Suprapubic skin (tissue), 4 donors: Measurements from ENCODE around the gene FOXQ1. TPM values are rescaled to one million over a fixed set of nuclear protein-coding genes. Genes with fewer than 3 reads are reported as not detected.

Experiments
- DNase-seq, 2 donors: peaks; one replicate each; pipeline ENCODE4 v3.0.0-alpha.2; 2019; ENCODE audit warnings: low spot score in 2 of 2
- H3K27ac ChIP-seq: fragments of 200-600 bp; sonication (generic); one replicate; pipeline ENCODE4 v1.5.1; 2019
- H3K27me3 ChIP-seq: fragments of 200-600 bp; sonication (generic); one replicate; pipeline ENCODE4 v1.5.1; 2019
- H3K36me3 ChIP-seq: fragments of 200-600 bp; sonication (generic); one replicate; pipeline ENCODE4 v1.5.1; 2019
- H3K4me1 ChIP-seq: fragments of 200-600 bp; sonication (generic); one replicate; pipeline ENCODE4 v1.5.1; 2019
- H3K4me3 ChIP-seq: fragments of 200-600 bp; sonication (generic); one replicate; pipeline ENCODE4 v1.5.1; 2019; ENCODE audit warnings: mild to moderate bottlenecking
- H3K9me3 ChIP-seq: fragments of 200-600 bp; sonication (generic); one replicate; pipeline ENCODE4 v1.5.1; 2019
- EP300 ChIP-seq: sonication (generic); formaldehyde crosslinking; IDR thresholded peaks from one replicate; pipeline ENCODE4 v1.6.1; 2017; ENCODE audit warnings: antibody characterized with exemption
- POLR2A ChIP-seq, 2 donors: fragments of 450-650 bp; IDR thresholded peaks; one replicate each; pipeline ENCODE4 v1.6.1; 2017; ENCODE audit warnings: antibody characterized with exemption in 2 of 2, mild to moderate bottlenecking in 2 of 2, moderate library complexity in 2 of 2
- POLR2AphosphoS5 ChIP-seq, 3 donors: sonication (generic); formaldehyde crosslinking; IDR thresholded peaks; one replicate each; pipeline ENCODE4 v1.6.1; 2017; ENCODE audit warnings: antibody characterized with exemption in 3 of 3
- WGBS: methylation state at CpG from one replicate; pipeline ENCODE4 v1.1.5; 2018; 5-methylcytosine and 5-hydroxymethylcytosine counted together
- total RNA-seq, 4 donors: library from RNA; depleted of rRNA; stranded (reverse); fragments of >200 nt; gene quantifications; one replicate each; pipeline ENCODE4 v1.1.0, GENCODE V29; 2016
- TF ChIP-seq, protein P1 (sequence below), 2 donors: fragments of 200-600 bp in 1 of 2; fragments of 450-650 bp in 1 of 2; sonication (generic) in 1 of 2; IDR thresholded peaks; one replicate each; pipeline ENCODE4 v1.5.1; 2016 to 2019; ENCODE audit warnings: antibody characterized with exemption in 2 of 2, mild to moderate bottlenecking in 1 of 2, moderate library complexity in 1 of 2

The FOXQ1 gene
- total RNA-seq, 4 donors from 2014 or later: 45.4 to 101 (median 80.0) TPM

DNA sequence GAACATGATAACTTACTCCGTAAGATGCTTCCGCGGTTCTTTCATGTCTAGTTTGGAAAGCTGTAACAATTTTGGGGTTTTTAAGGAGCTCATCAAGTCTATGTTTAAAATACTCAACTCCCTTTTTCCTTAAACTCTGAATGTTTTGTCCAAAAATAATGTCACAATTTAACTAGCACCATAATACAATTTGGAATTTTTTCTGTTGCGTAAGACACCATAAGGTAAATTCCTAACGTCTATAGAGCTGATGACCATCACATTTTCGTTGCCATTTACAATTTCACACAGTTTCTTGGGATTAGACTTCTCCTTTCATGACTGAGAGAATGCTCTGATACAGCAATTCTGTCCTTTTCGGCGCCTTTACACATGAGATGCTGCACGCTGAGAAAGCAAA, 50.7 kb downstream of the FOXQ1 start:
- H3K4me1 ChIP-seq: no peaks in the 10 kb centered on the region
- no peak overlapping the region for H3K4me3 ChIP-seq
- 90% methylated on average over 9 of the region's 9 CpGs for WGBS
- no peaks in the 10 kb centered on the region for H3K36me3 ChIP-seq
- no peaks in the 10 kb centered on the region for H3K9me3 ChIP-seq
- DNase-seq: no peak
- no peak for TF ChIP-seq EP300
- TF ChIP-seq POLR2AphosphoS5 (IDR thresholded peaks at IDR 0.05): no peak
- TF ChIP-seq POLR2A (IDR thresholded peaks at IDR 0.05): no peak
- TF ChIP-seq, protein P1, sequence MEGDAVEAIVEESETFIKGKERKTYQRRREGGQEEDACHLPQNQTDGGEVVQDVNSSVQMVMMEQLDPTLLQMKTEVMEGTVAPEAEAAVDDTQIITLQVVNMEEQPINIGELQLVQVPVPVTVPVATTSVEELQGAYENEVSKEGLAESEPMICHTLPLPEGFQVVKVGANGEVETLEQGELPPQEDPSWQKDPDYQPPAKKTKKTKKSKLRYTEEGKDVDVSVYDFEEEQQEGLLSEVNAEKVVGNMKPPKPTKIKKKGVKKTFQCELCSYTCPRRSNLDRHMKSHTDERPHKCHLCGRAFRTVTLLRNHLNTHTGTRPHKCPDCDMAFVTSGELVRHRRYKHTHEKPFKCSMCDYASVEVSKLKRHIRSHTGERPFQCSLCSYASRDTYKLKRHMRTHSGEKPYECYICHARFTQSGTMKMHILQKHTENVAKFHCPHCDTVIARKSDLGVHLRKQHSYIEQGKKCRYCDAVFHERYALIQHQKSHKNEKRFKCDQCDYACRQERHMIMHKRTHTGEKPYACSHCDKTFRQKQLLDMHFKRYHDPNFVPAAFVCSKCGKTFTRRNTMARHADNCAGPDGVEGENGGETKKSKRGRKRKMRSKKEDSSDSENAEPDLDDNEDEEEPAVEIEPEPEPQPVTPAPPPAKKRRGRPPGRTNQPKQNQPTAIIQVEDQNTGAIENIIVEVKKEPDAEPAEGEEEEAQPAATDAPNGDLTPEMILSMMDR (IDR thresholded peaks at IDR 0.05): no peak
- H3K27me3 ChIP-seq: peaks cover 8% of the 10 kb centered on the region
- H3K27ac ChIP-seq: no peak overlapping the region

- H3K4me3 ChIP-seq: no peak overlapping the region
- DNase-seq: no peak
- H3K36me3 ChIP-seq: no peaks in the 10 kb centered on the region
- TF ChIP-seq, protein P1 (IDR thresholded peaks at IDR 0.05): no peak
- no peak for TF ChIP-seq POLR2AphosphoS5 (IDR thresholded peaks at IDR 0.05)
- no peak for TF ChIP-seq EP300
- no peak for TF ChIP-seq POLR2A (IDR thresholded peaks at IDR 0.05)
- 67% methylated on average over 4 of the region's 4 CpGs for WGBS
- H3K27me3 ChIP-seq: peaks cover 8% of the 10 kb centered on the region
- no peaks in the 10 kb centered on the region for H3K9me3 ChIP-seq
- H3K4me1 ChIP-seq: no peaks in the 10 kb centered on the region
- peak overlapping the region; percentile 41 for H3K27ac ChIP-seq
Measured at GRCh38 chr6:1363298-1363697, 51.4 kb downstream of the FOXQ1 start.

GRCh38 chr6:1363729-1364572, 52.1 kb downstream of the FOXQ1 start:
- no peaks in the 10 kb centered on the region for H3K9me3 ChIP-seq
- 42% methylated on average over 16 of the region's 16 CpGs for WGBS
- TF ChIP-seq EP300: no peak
- TF ChIP-seq, protein P1 (IDR thresholded peaks at IDR 0.05): no peak
- TF ChIP-seq POLR2A (IDR thresholded peaks at IDR 0.05): no peak
- no peak for TF ChIP-seq POLR2AphosphoS5 (IDR thresholded peaks at IDR 0.05)
- DNase-seq: no peak
- no peaks in the 10 kb centered on the region for H3K36me3 ChIP-seq
- H3K4me3 ChIP-seq: no peak overlapping the region
- H3K27me3 ChIP-seq: peaks cover 11% of the 10 kb centered on the region
- H3K4me1 ChIP-seq: no peaks in the 10 kb centered on the region
- H3K27ac ChIP-seq: peak overlapping the region; percentile 41

Other genes with a start within 250 kb of the FOXQ1 start
- 1 to 10 TPM in 2 of 4 donors, under 1 TPM in 2; 0.25 to 3.0 (median 0.99) TPM for gene FOXF2, start 77.5 kb downstream of the FOXQ1 start, total RNA-seq